Osteoblast (primary cell): Measurements from ENCODE around the gene FBXW10. TPM values are rescaled to one million over a fixed set of nuclear protein-coding genes. Genes with fewer than 3 reads are reported as not detected.
"Not testable (repeated sequence)": the region's sequence is repeated elsewhere in the genome, so short reads cannot be mapped to it uniquely, and the experiment has no call there.

ENCODE experiments used
- DNase-seq: peaks from one replicate; pipeline ENCODE4 v3.0.0; 2011; ENCODE audit warnings: low spot score, mixed read lengths; ENCODE audit not compliant: insufficient read length; ENCODE audit errors: missing footprints
- H2AFZ ChIP-seq: 2 replicates; pipeline ENCODE4 v1.6.0; 2011; ENCODE audit warnings: mild to moderate bottlenecking, low read length
- H3K27ac ChIP-seq: 2 replicates; pipeline ENCODE4 v1.5.1; 2011; ENCODE audit warnings: mild to moderate bottlenecking, low read depth, low read length, moderate library complexity
- H3K27me3 ChIP-seq: 2 replicates; pipeline ENCODE4 v1.6.0; 2012; ENCODE audit warnings: mild to moderate bottlenecking, control low read depth, inconsistent platforms, low read length, moderate library complexity; ENCODE audit not compliant: insufficient read depth
- H3K36me3 ChIP-seq: 2 replicates; pipeline ENCODE4 v1.5.1; 2011; ENCODE audit warnings: mild to moderate bottlenecking, low read length, control low read depth, moderate library complexity; ENCODE audit not compliant: insufficient read depth
- H3K4me1 ChIP-seq: 2 replicates; pipeline ENCODE4 v1.5.1; 2011; ENCODE audit warnings: mild to moderate bottlenecking, low read length, control low read depth, moderate library complexity; ENCODE audit not compliant: insufficient read depth
- H3K4me2 ChIP-seq: 2 replicates; pipeline ENCODE4 v1.6.0; 2011; ENCODE audit warnings: mild to moderate bottlenecking, low read length; ENCODE audit not compliant: insufficient read depth
- H3K4me3 ChIP-seq: fragments of 200-600 bp; sonication (generic); 3 replicates; pipeline ENCODE4 v1.5.1; 2012; ENCODE audit warnings: mild to moderate bottlenecking, low read length, inconsistent platforms; ENCODE audit not compliant: insufficient read depth
- H3K79me2 ChIP-seq: 2 replicates; pipeline ENCODE4 v1.6.0; 2012; ENCODE audit warnings: mild to moderate bottlenecking, low read length, control low read depth, inconsistent platforms; ENCODE audit not compliant: insufficient read depth
- H3K9me3 ChIP-seq: 2 replicates; pipeline ENCODE4 v1.5.1; 2011; ENCODE audit warnings: low read depth, low read length, control low read depth
- H4K20me1 ChIP-seq: 2 replicates; pipeline ENCODE4 v1.6.0; 2012; ENCODE audit warnings: mild to moderate bottlenecking, low read length, control low read depth; ENCODE audit not compliant: insufficient read depth
- total RNA-seq: library from RNA; depleted of rRNA; stranded (reverse); fragments of >200 nt; gene quantifications from 2 replicates; pipeline ENCODE4 v1.2.3, GENCODE V29; 2012
- TF ChIP-seq, protein P1 (sequence below): IDR thresholded peaks from 2 replicates; pipeline ENCODE4 v1.5.1; 2011; ENCODE audit warnings: mild to moderate bottlenecking, low read depth, low read length, moderate library complexity; ENCODE audit errors: extremely low read depth

FBXW10 gene
- total RNA-seq, 1 donor = not detected

DNA sequence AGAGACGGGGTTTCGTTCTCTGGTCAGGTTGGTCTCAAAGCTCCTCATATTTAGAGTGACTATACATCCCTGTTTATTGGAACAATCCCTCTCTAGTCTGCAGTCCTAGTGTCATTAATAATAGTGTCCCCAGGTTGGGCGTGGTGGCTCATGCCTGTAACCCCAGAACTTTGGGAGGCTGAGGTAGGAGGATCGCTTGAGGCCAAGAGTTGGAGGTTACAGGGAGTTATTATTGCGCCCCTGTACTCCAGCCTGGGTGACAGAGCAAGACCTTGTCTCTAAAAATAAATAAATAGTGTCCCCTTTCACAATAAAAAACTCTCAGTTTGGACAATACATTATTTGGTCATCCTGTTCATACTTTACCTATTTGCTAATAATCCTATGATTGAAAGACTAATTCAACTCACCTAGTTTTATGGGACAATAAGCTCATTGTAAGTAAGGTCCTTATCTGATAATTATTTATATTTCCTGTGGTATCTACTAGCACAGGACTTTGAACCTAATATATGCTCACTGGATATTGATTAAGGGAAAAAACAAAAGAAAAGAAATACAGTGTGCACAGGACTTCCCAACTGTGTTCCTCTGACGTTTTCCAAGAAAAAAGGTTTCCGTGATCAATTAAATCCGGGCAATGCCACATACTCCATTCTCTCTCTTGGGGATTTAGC is 13.7 kb downstream of the FBXW10 start:
- H3K4me2 ChIP-seq, H3K27me3 ChIP-seq, H3K4me3 ChIP-seq, H4K20me1 ChIP-seq, H3K9me3 ChIP-seq, DNase-seq, H3K27ac ChIP-seq, H3K79me2 ChIP-seq, H3K36me3 ChIP-seq, H2AFZ ChIP-seq, H3K4me1 ChIP-seq: not testable (repeated sequence)

DNA sequence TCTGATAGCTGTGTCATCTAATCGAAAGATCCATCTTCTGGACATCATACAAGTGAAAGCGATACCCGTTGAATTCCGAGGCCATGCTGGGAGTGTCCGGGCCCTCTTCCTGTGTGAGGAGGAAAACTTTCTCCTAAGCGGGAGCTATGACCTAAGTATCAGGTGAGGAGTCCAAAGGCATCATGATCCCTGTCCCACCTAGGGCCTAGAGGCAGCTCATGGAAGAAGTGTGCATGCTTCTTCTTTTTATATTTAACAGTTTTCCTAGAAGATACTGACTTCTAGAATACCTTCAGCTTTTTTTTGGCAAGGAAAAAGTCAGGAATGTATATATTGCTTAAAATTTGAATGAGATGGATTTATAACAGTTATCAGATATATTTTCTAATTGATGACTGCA is 14.5 kb downstream of the FBXW10 start:
- H3K36me3 ChIP-seq, H3K27ac ChIP-seq, DNase-seq, H3K9me3 ChIP-seq, H2AFZ ChIP-seq, H3K27me3 ChIP-seq, H3K79me2 ChIP-seq, H4K20me1 ChIP-seq, H3K4me3 ChIP-seq, H3K4me2 ChIP-seq, H3K4me1 ChIP-seq: not testable (repeated sequence)

DNA sequence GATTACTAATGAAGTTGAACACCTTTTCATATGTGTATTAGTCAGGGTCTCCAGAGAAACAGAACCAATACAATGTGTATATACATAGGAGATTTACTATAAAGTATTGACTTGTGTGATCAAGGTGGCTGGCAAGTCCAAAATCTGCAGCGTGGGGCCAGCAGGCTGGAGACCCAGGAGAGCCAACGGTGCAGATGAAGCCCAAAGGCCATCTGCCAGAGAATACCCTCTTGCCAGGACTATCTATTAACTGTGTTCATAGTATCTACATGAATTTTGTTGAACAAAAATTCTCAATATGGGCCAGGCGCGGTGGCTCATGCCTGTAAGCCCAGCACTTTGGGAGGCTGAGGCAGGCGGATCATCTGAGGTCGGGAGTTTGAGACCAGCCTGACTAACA is 16.4 kb downstream of the FBXW10 start:
- H4K20me1 ChIP-seq, H3K79me2 ChIP-seq, H3K36me3 ChIP-seq, DNase-seq, H2AFZ ChIP-seq, H3K9me3 ChIP-seq, H3K4me2 ChIP-seq, H3K27me3 ChIP-seq, H3K4me3 ChIP-seq, H3K4me1 ChIP-seq, H3K27ac ChIP-seq: not testable (repeated sequence)

DNA sequence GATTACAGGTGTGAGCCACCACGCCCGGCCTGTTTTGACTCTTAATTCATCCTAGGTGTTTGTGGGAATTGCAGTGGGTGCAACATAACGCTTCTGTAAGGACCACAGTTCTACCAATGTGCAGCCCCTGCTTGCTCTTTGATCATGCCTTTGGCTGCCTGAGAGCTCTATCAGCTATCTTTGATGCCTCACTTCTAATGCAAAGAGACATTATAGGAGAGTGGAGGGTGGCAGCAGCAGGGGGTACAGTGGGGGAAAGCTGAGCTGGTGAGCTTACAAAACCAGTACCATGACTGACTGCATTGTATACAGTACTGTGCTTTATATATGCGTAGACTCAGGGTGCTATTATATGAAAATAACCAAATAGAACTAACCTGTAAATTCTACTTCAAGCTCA is 26.7 kb downstream of the FBXW10 start:
- not testable (repeated sequence) for H3K27ac ChIP-seq, H3K4me3 ChIP-seq, H3K79me2 ChIP-seq, H3K4me2 ChIP-seq, H2AFZ ChIP-seq, H4K20me1 ChIP-seq, H3K4me1 ChIP-seq, H3K36me3 ChIP-seq, H3K9me3 ChIP-seq, DNase-seq
- peaks cover 13% of the 10 kb centered on the region for H3K27me3 ChIP-seq

DNA sequence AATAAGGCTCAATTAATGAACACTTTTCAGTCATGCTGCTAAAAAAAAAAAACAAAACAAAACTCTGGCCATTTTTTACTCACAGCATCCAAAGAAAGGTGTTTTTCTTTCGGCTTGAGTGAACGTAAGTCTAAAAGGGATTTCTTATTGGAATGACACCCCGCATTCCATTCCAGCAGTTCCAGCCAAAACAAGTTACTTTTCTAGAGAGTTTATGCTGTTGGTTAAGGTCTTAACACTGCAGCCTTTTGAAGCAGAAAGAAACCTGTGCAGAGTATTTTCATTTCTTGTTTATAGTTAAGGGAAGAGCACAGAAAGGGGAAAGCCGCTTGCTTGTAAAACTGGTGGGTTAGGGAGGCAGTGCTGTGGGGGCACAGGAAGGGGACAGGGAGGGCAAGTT is 27.2 kb downstream of the FBXW10 start:
- not testable (repeated sequence) for H2AFZ ChIP-seq, H3K4me2 ChIP-seq, H3K27ac ChIP-seq, DNase-seq, H4K20me1 ChIP-seq, H3K79me2 ChIP-seq, H3K4me3 ChIP-seq, H3K9me3 ChIP-seq, H3K36me3 ChIP-seq, H3K4me1 ChIP-seq
- peaks cover 13% of the 10 kb centered on the region for H3K27me3 ChIP-seq

DNA sequence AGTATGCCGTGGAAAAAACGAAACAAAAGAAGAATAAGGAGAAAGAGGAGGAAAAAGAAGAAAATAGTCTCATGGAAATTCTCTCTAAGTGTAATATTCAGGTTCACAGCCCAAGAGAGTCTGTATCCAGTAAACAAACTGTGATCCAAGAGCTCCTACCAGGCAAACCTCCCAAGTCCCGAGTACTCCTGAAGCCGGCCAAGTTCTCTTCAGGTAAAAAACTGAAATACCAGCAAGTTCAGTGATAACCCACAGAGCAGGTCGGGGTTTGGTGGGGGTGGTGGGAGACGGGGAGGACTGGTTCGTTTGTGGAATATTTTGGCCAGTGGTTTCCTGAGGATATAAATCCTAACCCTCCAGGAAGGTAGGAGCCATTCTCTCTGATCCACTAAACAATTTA is 28.6 kb downstream of the FBXW10 start:
- DNase-seq = no peak
- Histone ChIP-seq H3K36me3 (no peaks in the 10 kb centered on the region), H3K27ac (no peak overlapping the region), H3K4me2 (peak overlapping the region; percentile 79), H3K4me3 (peak overlapping the region; percentile 60), H3K27me3 (peaks cover 13% of the 10 kb centered on the region), H4K20me1 (no peaks in the 10 kb centered on the region), H2AFZ (peak overlapping the region; percentile 81), H3K9me3 (no peaks in the 10 kb centered on the region), H3K4me1 (no peaks in the 10 kb centered on the region), H3K79me2 (no peaks in the 10 kb centered on the region)
- TF ChIP-seq, protein P1, sequence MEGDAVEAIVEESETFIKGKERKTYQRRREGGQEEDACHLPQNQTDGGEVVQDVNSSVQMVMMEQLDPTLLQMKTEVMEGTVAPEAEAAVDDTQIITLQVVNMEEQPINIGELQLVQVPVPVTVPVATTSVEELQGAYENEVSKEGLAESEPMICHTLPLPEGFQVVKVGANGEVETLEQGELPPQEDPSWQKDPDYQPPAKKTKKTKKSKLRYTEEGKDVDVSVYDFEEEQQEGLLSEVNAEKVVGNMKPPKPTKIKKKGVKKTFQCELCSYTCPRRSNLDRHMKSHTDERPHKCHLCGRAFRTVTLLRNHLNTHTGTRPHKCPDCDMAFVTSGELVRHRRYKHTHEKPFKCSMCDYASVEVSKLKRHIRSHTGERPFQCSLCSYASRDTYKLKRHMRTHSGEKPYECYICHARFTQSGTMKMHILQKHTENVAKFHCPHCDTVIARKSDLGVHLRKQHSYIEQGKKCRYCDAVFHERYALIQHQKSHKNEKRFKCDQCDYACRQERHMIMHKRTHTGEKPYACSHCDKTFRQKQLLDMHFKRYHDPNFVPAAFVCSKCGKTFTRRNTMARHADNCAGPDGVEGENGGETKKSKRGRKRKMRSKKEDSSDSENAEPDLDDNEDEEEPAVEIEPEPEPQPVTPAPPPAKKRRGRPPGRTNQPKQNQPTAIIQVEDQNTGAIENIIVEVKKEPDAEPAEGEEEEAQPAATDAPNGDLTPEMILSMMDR = no peak

DNA sequence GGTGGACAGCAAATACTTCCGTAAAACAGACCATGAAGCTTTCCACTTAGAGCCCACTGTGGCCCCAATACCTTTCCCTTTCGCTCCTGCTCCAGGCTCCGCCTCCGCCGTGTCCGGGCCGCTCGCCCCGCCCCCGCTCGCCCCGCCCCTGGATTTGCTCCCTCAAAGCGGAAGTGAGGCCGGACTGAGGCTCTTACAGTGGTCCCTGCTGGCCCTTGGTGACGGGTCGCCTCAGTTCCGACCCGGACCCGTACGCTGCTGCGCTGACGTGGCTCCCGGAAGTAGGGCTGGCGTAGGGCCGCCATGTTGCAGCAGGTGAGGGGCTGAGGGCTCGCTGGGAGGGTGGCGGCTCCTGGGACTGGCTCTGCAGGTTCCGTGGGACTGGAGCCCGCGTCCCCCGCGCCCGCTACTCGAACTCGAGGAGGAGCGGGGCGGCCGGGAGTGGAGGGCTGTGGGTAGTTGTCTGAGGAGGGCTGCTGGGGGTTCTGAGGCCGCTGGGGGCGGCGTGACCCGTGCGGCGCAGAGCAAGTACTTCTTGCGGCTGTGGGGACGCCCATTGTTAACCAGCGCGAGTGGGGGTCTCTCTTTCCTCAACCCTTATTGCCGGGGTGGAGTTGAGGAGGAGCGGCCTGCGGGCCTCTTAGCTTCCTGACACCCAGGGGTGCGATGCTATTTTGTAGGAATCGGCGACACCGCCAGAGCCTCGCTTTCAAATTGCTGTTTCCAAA is 37.3 kb downstream of the FBXW10 start, which contains the start of gene TVP23B:
Gene TVP23B (plus strand): TSS at position 193 of the 728 bp plus-strand sequence. CDS start 111 bp downstream, at position 304.
- not testable (repeated sequence) for H3K4me1 ChIP-seq, H4K20me1 ChIP-seq, H3K27me3 ChIP-seq, H3K9me3 ChIP-seq, H3K36me3 ChIP-seq
- Histone ChIP-seq H2AFZ (peak within 1 kb of the TSS; percentile 62), H3K79me2 (peaks cover 37% of the 10 kb centered on the region), H3K27ac (peak within 1 kb of the TSS; percentile 61), H3K4me2 (peak within 1 kb of the TSS; percentile 71), H3K4me3 (peak within 1 kb of the TSS; percentile 76)
- DNase-seq = peak; percentile 67

DNA sequence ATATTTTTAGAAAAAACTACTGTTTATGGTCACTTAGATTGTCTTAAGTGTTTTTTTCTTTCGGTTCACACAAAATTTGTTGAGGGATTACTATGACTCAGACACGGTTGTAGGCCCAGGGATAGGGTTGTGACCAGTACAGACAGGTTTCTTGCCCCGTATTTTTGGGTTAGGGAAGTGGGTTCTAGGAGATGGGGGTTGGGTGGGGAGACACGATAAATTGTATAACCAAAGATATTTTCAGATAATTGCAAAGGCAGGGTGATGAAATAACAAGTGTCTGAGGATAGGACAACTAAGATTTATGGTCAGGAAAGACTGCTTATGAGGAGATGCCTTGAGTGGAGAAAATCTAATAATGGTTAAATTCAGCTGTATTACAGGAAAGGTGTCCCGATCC is 38.0 kb downstream of the FBXW10 start:
- Histone ChIP-seq H3K27ac (peak overlapping the region; percentile 61), H3K4me3 (peak overlapping the region; percentile 76), H3K79me2 (peaks cover 40% of the 10 kb centered on the region), H3K4me2 (peak overlapping the region; percentile 71)
- H3K36me3 ChIP-seq, H3K9me3 ChIP-seq, H3K27me3 ChIP-seq, H3K4me1 ChIP-seq, H2AFZ ChIP-seq, DNase-seq, H4K20me1 ChIP-seq: not testable (repeated sequence)
